Stomach (tissue), 9 donors: Measurements from ENCODE around the gene LUZP1. TPM values are rescaled to one million over a fixed set of nuclear protein-coding genes. Genes with fewer than 3 reads are reported as not detected.

ENCODE experiments used
- DNase-seq, 2 donors: peaks; one replicate each; pipeline versions ENCODE4 v3.0.0 to v3.0.0-alpha.2; 2013 to 2019
- H3K27ac ChIP-seq, 5 donors: fragments of 200-600 bp in 4 of 5; sonication (generic) in 4 of 5; one replicate each; pipeline ENCODE4 v1.5.1; 2013 to 2019; ENCODE audit warnings: mild to moderate bottlenecking in 1 of 5, moderate library complexity in 1 of 5
- H3K27me3 ChIP-seq, 3 donors: fragments of 200-600 bp; sonication (generic); one replicate each; pipeline ENCODE4 v1.5.1; 2017 to 2019; ENCODE audit warnings: mixed run types in 1 of 3
- H3K36me3 ChIP-seq, 4 donors: fragments of 200-600 bp; sonication (generic); 1 replicate in 3 of 4; 2 replicates in 1 of 4; pipeline ENCODE4 v1.5.1; 2016 to 2019
- H3K4me1 ChIP-seq, 4 donors: fragments of 200-600 bp; sonication (generic); one replicate each; pipeline ENCODE4 v1.5.1; 2016 to 2019
- H3K4me3 ChIP-seq, 4 donors: fragments of 200-600 bp; sonication (generic) in 3 of 4; one replicate each; pipeline ENCODE4 v1.5.1; 2016 to 2019; ENCODE audit warnings: mild to moderate bottlenecking in 1 of 4
- H3K9me3 ChIP-seq, 4 donors: fragments of 200-600 bp; sonication (generic); one replicate each; pipeline ENCODE4 v1.5.1; 2016 to 2019
- CTCF ChIP-seq, 7 experiments: fragments of 450-650 bp in 4 of 7; fragments of 200-600 bp in 3 of 7; sonication (generic) in 3 of 7; IDR thresholded peaks; one replicate each; pipeline ENCODE4 v1.5.1; 2016 to 2019; ENCODE audit warnings: antibody characterized with exemption in 7 of 7, control low read depth in 2 of 7, mild to moderate bottlenecking in 1 of 7
- EP300 ChIP-seq: sonication (generic); formaldehyde crosslinking; IDR thresholded peaks from one replicate; pipeline ENCODE4 v1.6.1; 2017; ENCODE audit warnings: antibody characterized with exemption
- POLR2A ChIP-seq, 4 donors: fragments of 450-650 bp; IDR thresholded peaks; one replicate each; pipeline ENCODE4 v1.6.1; 2016; ENCODE audit warnings: antibody characterized with exemption in 4 of 4, control low read depth in 2 of 4, mild to moderate bottlenecking in 1 of 4, moderate library complexity in 1 of 4
- POLR2AphosphoS5 ChIP-seq, 3 donors: sonication (generic); formaldehyde crosslinking; IDR thresholded peaks; one replicate each; pipeline ENCODE4 v1.6.1; 2016; ENCODE audit warnings: antibody characterized with exemption in 3 of 3
- WGBS, 5 donors: extraction: QIAGEN DNeasy Blood & Tissue Kit in 3 of 5; methylation state at CpG; one replicate each; pipeline versions ENCODE4 v1.1.5 to v1.1.7; 2013 to 2018; 5-methylcytosine and 5-hydroxymethylcytosine counted together
- intact Hi-C: fragments of 100-400 bp; cut with DNase I; formaldehyde crosslinking; loops from one replicate; pipeline ENCODE4 v1.15.1; 2023; ENCODE audit warnings: low total_unique reads
- polyA plus RNA-seq, 3 donors: library from polyadenylated mRNA; stranded (reverse); fragments of 200-250 nt; gene quantifications; one replicate each; pipeline ENCODE4 v1.2.3, GENCODE V29; 2013
- total RNA-seq, 5 donors: library from RNA; depleted of rRNA; stranded (reverse); fragments of >200 nt; gene quantifications; one replicate each; pipeline versions ENCODE4 v1.1.0 to v1.2.3, GENCODE V29; 2014 to 2016
- donor health status: healthy with polysubstance abuse.
- donor health status: Bipolar disorder and iron deficiency.
- donor health status: healthy.

LUZP1 gene
- total and polyA plus RNA-seq, 8 donors, result 2.6 to 20.4 (median 13.4) TPM

GRCh38 chr1:23062271-23062670, 106.4 kb downstream of the LUZP1 start:
- H3K9me3 ChIP-seq, result no peaks in the 10 kb centered on the region
- H3K4me3 ChIP-seq, result no peak overlapping the region
- TF ChIP-seq POLR2A (IDR thresholded peaks at IDR 0.05), result no peak
- TF ChIP-seq CTCF (IDR thresholded peaks at IDR 0.05), result no peak
- TF ChIP-seq POLR2AphosphoS5 (IDR thresholded peaks at IDR 0.05), result no peak
- TF ChIP-seq EP300, result no peak
- intact Hi-C loops, result no loop called here
- no peak for DNase-seq
- H3K27ac ChIP-seq, result no peak overlapping the region
- no peaks in the 10 kb centered on the region for H3K4me1 ChIP-seq
- H3K36me3 ChIP-seq, result peaks cover 30 to 97% (median 94%) of the 10 kb centered on the region in 4 donors
- WGBS, 5 donors, result 83 to 89% (median 85%) methylated on average over 2 of the region's 2 CpGs
- no peaks in the 10 kb centered on the region for H3K27me3 ChIP-seq

GRCh38 chr1:23057301-23057700, 111.4 kb downstream of the LUZP1 start:
- no peak for DNase-seq
- Histone ChIP-seq H3K36me3 (peaks cover 25 to 95% (median 91%) of the 10 kb centered on the region in 4 donors), H3K27me3 (no peaks in the 10 kb centered on the region), H3K4me1 (no peaks in the 10 kb centered on the region), H3K27ac (no peak overlapping the region), H3K9me3 (no peaks in the 10 kb centered on the region), H3K4me3 (no peak overlapping the region)
- intact Hi-C loops, result no loop called here
- WGBS, 5 donors, result 91 to 97% (median 93%) methylated on average over 5 of the region's 5 CpGs
- TF ChIP-seq POLR2AphosphoS5 (IDR thresholded peaks at IDR 0.05) (no peak), POLR2A (IDR thresholded peaks at IDR 0.05) (no peak), EP300 (no peak), CTCF (IDR thresholded peaks at IDR 0.05) (no peak)

GRCh38 chr1:23051290-23051909, 117.3 kb downstream of the LUZP1 start:
- intact Hi-C loops, result no loop called here
- H3K27ac ChIP-seq, result no peak overlapping the region

GRCh38 chr1:23050201-23050600, 118.5 kb downstream of the LUZP1 start:
- no peak overlapping the region for H3K27ac ChIP-seq
- WGBS, 5 donors, result 80 to 89% (median 86%) methylated on average over 7 of the region's 7 CpGs
- intact Hi-C loops, result no loop called here

More at GRCh38 chr1:23051290-23051909, 117.3 kb downstream of the LUZP1 start:
- Histone ChIP-seq H3K4me1 (peaks cover 0 to 7% (median 0%) of the 10 kb centered on the region in 4 donors), H3K4me3 (no peak overlapping the region), H3K36me3 (peaks cover 0 to 55% (median 47%) of the 10 kb centered on the region in 4 donors), H3K27me3 (no peaks in the 10 kb centered on the region), H3K9me3 (no peaks in the 10 kb centered on the region)
- WGBS, 5 donors, result 84 to 86% (median 84%) methylated on average over 4 of the region's 4 CpGs
- TF ChIP-seq POLR2AphosphoS5 (IDR thresholded peaks at IDR 0.05), result no peak
- no peak for TF ChIP-seq EP300
- DNase-seq, result no peak

GRCh38 chr1:23044035-23044434, 124.6 kb downstream of the LUZP1 start:
- no peak for DNase-seq
- H3K9me3 ChIP-seq, result no peaks in the 10 kb centered on the region
- H3K27me3 ChIP-seq, result no peaks in the 10 kb centered on the region
- no peak overlapping the region for H3K27ac ChIP-seq
- intact Hi-C loops, result no loop called here
- H3K4me1 ChIP-seq, result peaks cover 0 to 33% (median 5%) of the 10 kb centered on the region in 4 donors
- 75 to 95% (median 87%) methylated on average over 3 of the region's 3 CpGs for WGBS, 5 donors
- TF ChIP-seq POLR2AphosphoS5 (IDR thresholded peaks at IDR 0.05) (no peak), CTCF (IDR thresholded peaks at IDR 0.05) (no peak), POLR2A (IDR thresholded peaks at IDR 0.05) (no peak), EP300 (no peak)
- H3K36me3 ChIP-seq, result peaks cover 0 to 7% (median 3%) of the 10 kb centered on the region in 4 donors
- H3K4me3 ChIP-seq, result no peak overlapping the region

More at GRCh38 chr1:23050201-23050600, 118.5 kb downstream of the LUZP1 start:
- no peaks in the 10 kb centered on the region for H3K27me3 ChIP-seq
- no peak for DNase-seq
- peaks cover 0 to 14% (median 3%) of the 10 kb centered on the region in 4 donors for H3K4me1 ChIP-seq
- H3K36me3 ChIP-seq, result peaks cover 0 to 46% (median 39%) of the 10 kb centered on the region in 4 donors
- no peak overlapping the region for H3K4me3 ChIP-seq
- no peak for TF ChIP-seq POLR2AphosphoS5 (IDR thresholded peaks at IDR 0.05)
- TF ChIP-seq POLR2A (IDR thresholded peaks at IDR 0.05), result no peak
- no peak for TF ChIP-seq EP300
- H3K9me3 ChIP-seq, result no peaks in the 10 kb centered on the region
